Stimulated activated CD4-positive, alpha-beta T cell treated with anti-CD3 and anti-CD28 coated beads, Interleukin-15, amount 100 ng/mL, for 24 hours (primary cell): ENCODE data around the gene S100A8.
"Not testable (repeated sequence)": the region's sequence is repeated elsewhere in the genome, so short reads cannot be mapped to it uniquely, and the experiment has no call there.

Source experiments
- DNase-seq: peaks from one replicate; pipeline ENCODE4 v3.0.0-alpha.2; 2020

The S100A8 gene

DNA sequence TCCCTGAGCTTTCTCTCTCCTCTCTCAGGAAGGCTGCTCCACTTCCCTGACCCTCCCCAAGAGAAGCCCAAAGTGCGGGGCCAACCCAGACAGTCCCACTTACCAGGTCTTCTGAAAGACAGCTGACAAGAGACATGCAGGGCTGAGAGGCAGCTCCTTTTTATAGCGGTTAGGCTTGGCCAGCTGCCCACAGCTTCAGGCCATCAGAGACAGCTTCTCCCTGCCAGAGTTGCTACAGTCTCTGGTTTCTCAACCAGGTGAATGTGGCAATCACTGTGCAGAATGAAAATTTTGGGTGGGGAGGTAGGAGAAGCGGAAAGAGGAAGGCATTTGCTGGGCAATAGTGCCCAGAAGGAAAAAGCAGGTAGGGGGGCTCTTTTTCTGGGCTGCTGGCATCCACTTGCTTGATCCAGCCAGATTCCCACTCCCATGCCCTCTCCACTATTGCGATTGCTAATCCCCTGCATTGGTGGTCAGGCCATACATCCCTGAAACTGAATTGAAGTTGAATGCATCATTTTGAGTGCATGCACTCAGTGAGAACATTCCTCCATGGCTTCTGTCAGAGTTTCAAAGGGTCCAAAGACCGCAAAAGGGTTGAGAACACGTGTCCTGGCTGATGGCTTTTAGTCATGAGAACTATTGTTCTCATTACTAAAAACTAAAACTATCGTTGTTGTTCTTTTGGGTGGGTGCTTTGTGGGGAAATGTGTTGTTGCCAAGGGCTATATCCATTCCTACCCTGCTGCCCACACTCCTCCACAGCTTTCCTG lies at the start of gene S100A8:
Gene S100A8 (minus strand): TSS at position 136 of the 773 bp plus-strand sequence. CDS start 538 bp downstream, outside the sequence.
- no peak for DNase-seq

DNA sequence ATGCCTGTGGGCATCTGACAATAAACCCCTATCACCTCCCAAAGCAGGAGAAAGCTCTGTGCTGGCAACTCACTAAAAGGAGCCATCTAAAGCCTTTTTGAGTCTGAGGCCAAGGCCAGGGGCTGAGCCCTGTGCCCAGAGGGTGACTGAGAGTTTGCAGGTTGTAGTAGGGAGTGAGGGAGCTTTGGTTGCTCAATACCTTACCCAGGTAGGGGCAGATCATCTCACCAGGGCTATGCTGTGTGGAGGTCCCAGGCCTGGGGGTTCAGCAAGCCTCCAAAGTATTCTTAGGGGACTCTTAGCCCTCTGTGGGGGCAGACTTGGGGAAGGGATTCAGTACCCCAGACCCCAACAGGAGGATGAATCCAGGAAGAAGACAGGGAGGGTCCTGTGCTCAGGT lies 48.4 kb upstream of the S100A8 start:
- DNase-seq, result no peak

DNA sequence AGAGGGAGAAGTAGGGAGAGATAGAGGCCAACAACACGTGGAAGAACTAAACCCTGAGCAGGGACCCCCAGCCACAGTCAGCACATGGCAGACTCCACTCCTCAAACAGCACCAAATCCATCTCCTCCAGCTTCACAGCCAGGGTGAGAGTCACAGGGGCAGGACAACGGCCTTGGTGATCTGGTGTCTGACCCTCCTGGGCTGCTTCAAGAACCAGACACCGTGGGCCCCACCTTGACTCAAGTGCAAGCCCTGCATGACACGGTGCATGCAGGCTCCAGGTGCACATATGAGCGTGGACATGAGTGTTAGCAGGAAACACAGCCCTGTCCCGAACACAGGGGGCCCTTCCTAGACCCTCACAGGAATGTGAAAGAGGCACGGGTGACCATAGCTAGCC lies 47.7 kb upstream of the S100A8 start:
- no peak for DNase-seq

DNA sequence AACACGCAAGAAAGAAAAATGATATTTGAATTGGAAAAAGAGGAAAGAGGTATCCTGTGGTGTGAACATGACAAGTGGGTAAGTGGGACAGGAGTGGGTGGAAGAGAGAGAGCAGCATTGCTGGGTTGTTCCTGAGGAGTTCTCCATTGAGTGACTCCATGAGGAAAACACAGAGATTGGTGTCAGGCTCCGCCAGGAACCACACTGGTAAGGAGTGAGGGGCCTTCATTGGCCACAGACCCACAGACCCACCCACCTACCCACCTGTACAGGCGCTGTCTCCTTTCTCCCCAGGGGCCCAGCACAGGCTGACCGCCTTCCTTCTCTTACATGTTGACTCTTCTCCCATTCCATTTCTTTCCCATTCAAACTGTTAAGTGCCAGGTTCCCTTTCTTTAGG lies 46.4 kb upstream of the S100A8 start:
- no peak for DNase-seq

DNA sequence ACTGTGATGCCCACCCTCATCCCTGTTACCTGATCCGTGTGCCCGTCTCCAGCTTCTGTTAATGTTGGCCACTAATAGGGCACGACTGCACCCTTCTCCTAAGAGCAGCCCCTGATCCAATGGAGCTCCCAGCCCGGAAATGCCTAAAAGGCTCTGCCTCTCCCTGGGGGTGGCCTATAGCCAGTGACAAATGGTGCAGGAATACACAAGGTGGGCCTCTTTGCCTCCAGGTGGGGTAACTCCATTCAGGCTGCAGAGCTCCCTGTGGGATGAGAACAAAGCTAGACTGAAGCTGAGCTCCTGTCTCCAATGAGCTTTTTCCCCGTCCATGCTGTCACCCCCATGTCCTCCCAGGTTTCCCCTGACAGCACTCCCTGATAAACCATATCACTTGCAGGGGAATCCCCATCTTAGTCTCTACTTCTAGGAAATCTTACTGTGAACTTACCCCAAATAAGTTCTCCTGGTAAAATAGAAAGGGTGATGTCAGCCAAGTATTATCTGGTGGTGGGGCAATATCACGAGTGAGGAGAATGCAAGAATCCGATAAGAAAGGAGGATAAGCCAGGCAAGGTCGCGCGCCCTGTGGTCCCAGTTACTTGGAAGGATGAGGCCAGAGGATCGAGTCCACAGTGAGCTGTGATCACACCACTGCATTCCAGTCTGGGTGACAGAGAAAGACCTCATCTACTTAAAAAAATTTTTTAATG lies 44.0 kb upstream of the S100A8 start:
- no peak for DNase-seq

DNA sequence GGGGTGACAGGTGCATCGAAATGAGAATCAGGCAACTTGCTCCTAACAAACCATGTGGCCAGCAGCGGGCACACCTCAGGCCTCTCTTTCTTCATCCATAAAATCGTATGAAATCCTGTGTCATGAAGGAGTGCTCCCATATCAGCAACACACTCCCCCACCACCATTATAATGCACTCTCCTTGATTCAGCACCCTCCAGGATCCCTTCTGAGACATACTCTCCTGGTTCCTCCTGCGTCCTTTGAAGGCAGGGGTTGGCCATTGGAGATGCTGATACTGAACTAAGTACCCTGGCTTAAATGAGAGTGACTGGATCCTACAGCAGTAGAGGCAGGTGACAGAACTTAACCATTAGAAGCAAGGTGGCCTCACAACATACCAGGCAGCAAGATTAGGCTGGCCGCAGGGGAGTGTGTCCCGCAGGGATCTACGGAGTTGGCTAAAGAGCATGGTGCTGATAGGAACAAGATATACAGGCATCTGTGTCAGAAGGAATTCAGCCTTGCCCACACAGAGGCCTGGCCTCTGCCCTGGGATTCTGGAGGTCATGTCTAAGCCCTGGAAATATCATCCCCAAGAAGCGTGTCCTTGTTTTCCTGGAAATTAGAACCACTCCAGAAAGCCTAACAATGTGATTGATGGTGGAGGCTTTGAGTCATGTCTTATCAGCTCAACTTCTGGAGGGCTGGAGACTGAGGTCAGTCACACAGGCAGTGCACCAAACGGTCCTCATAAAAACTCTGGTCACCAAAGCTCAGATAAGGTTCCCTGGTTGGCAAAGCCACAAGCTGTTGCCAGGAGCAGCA lies 42.2 kb upstream of the S100A8 start:
- DNase-seq, result no peak

DNA sequence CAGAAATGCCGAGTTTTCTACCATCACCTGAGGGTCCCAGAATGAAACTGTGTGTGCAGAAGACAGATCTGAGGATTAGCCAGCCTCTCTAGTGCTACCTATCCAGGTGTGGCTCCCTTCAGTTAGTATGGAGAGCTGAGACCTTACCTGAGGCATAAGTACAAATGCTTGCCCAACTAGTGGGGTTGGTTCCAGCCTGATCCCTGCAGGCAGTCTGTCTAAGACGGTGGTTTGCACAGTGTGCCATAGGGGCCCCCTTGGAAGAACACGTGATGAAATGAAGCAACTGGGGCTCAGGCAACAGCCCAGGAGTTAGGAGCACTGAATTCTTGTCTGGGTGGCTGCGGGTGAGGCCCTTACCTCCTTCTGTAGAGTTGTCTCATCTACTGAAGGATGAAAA lies 41.1 kb upstream of the S100A8 start:
- DNase-seq, result no peak

DNA sequence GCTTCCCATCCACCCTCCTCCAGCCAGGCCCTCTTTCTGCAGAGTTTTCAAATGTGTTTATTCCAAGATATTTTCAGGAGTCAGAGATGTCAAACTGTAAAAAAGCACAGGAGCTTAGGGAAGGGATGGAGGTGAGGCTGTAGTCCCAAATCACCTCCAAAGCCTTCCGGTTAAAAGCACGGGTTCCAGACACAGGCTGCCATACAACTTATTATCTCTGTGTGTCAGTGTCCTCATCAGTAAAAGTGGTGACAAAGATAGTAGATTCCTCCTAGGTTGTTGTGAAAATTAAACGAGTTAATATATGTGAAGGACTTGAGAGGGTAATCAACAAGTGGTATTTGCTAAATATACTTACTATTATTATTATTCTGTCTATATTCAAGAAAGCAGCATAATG lies 40.6 kb upstream of the S100A8 start:
- no peak for DNase-seq

DNA sequence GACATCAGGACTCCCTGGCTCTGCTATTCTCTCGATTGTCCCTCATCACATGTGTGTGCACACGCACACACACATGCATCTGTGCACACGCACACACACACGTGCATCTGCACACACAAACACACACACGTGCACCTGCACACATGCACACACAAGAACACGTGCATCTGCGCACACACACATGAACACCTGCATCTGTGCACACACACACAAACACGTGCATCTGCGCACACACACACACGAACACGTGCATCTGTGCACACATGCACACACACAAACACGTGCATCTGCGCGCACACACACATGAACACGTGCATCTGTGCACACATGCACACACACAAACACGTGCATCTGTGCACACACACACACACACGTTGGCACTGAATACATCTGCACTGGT lies 40.1 kb upstream of the S100A8 start:
- DNase-seq, result no peak

DNA sequence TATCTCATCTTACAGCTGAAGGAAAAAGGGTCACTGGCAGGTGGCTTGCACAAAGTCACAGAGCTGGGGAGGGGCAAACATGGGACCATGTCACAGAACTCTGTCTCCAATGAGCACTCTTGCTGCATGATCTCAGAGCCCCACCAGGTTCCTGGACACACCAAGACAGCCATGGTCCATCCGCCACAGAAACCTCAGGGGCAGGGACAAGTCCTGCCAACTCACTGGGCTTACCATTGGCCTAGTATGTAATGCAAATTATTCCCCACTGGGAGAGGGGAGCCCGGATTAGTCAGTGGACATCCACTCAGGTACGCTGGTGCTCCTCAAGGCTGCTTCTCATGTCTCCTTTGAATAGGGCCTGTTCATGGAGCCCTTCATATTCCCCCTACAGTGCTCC lies 39.7 kb upstream of the S100A8 start:
- DNase-seq, result no peak

DNA sequence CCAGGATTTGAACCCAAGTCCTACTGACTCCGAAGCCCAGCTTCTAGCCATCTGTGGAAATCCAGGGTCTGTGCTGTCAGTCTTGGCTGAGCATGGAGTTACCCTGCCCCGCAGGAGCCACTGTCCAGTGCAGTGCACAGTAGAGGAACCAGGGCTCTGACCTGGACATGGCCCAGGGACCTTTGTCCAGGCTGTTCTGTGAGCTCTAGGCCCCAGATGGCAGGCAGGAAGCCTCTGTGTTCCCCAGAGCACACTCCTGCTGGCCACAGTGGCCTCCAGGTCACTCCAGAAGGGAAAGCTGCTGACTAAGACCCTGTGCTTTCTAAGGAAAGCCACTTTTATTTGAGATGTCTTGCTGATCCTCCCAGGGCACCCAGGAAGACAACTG lies 39.3 kb upstream of the S100A8 start:
- DNase-seq, result no peak

DNA sequence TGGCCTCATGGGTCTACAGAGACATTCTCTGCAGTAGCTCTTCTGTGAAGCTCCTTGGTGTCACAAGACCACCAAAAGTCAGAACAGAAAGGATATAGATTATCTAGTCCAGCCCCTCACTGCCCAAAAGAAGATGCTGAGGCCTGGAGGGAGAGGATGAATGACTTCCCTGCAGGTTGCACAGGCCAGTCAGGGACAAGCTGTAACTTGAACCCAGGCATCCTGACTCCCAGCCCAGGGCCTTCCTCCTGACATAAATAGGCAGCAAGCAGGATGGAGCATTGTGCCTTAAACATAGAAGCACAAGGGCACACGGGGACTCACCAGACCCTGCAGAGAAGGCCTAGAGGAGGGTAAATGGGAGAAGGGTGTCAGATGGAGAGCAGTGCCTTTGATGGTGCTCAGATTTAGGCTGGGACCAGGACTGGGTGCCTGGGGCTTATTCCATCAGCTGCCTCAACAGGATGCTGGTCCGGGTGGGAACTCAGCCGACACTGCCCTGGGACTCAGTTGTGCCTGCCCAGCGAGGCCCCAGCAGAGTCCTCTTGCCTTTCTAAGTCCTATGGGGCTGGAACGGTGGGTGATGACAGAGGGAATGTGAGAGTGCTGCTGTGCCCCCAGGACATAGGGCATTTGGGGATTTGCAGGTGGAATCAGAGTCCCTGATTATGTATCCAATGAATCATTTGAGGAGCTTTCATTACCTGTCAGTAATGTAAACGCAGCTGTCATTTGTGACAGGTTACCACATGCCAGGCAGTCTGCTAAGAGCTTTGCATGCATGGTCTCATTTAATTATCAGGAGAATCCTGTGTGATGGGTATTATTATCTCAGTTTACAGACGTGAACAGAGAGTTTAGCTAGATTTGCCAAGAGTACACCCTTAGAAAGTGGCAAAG lies 38.6 kb upstream of the S100A8 start:
- DNase-seq, result no peak

DNA sequence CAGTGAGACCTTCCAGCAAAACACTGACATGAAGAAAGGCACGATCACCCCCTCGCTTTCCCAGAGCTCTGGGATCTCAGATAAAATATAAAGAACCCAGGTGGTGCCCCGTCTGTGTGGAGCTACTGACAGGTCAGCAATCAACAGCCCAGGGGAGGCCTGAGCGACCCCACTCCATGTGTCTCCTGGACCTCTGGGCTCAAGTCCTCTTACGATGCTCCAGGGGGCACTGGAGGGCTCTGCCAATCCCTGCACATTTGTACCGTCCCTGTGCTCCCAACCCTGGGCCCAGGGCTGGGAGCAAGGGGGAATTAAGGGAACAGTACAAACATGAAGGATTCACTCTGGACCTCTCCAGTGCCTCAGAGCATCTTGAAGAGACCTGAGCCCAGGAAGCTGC lies 37.9 kb upstream of the S100A8 start:
- DNase-seq, result no peak

DNA sequence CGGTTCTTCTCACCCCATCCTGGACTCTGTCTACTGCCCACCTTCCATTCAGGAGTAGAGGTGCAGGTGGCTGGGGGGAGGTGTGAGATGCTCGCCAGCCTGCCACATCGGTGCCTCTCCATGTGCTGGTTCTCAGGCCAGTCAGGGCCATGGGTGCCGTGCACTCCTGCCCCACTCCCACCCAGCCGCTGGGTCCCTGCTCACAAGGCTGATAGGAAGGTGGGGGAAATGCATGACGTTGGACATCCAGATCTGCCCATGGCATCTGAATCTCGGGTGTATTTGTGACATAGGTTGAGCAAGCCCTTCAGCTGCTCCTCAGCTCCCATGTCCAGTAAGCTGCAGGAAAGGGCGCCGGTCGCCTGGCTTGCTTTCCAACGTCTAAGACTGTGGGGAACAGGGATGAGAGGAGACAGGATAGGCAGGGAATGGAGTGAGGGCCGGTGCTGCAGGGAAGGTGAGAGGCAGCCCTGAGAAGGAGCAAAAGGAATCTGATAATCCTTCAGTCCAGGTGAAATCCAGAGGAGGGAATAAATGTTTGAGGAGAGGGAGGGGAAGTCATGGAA lies 37.3 kb upstream of the S100A8 start:
- no peak for DNase-seq

DNA sequence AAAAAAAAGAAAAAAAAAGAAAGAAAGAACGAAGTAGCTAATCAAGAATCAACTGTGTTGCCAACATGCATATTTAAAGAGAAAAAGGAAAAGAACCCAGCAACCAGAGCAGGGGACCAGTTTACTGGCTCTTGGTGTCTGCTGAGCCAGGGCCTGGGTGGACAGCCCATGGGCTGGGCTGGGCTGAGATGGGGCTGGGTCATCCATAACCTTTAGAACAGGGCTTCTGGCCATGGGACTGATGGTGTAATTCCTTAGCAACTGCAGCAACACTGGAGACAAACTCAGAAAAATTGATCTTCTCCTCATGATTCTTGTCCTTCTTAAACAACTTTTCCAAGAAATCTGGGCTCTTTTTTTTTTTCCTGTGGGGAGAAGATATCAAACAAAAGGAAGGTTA lies 35.9 kb upstream of the S100A8 start:
- DNase-seq, result no peak

DNA sequence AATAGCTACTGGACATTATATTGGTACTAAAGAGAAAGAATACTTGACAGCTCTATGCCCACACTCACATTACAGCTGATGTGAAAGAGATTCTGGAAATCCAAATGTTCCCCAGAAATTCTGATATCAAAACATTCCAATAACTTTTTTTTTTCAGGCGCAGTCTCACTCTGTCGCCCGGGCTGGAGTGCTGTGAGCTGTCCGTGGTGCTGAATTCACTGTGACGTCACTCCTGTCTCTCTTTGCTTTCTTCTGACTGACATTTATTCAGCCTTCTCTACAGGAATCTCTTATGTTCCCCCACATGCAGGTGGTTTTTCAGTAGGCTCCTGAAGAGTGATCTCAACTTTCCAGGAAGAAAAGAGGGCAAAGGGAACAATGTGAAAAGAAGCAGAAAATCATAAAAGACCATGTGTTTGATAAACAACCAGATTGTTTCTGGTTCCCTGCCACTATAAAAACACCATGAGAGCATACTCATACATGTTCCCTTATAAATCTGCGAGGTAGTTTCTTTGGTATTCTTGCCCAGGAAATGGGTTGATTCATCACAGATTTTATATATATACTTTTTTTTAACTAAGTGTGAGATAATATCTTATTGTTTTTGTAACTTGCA lies 31.7 kb upstream of the S100A8 start:
- peak; percentile 74 for DNase-seq

DNA sequence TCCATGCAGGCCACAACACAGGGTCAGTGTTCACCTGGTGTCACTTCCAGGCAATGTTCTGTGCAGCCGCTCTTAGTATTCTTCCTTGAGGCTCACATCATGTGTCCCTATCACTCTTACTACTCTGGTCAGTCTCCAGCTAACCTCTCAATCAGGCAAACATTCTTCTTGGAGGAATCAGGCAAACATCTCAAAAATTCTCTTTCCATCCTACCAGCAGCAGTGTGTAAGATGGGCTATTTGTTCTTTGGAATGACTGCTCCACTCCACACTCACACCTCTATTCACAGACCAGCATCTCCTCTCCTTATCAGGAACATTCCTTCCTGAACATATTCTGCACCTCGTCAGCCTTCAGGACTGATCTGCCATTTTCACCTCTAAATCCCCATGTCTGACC lies 29.4 kb upstream of the S100A8 start:
- no peak for DNase-seq

DNA sequence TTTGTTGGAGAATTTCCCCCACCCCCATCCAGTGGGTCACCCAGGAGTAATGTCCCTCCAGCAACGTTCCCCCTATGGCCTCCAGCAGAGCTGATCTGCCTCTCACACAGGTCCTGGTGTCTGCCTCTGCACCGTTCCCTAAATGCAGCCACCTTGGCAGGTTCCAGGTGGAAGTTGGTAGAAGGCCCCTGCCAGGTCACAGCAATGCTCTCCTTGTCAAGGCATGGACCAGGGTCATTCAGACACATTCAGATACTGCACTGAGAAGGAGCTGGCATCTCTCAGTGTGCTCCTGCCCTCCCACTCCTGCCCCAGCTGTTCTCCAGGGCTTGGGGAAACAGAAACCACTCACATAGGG lies 28.5 kb upstream of the S100A8 start:
- DNase-seq, result not testable (repeated sequence)

DNA sequence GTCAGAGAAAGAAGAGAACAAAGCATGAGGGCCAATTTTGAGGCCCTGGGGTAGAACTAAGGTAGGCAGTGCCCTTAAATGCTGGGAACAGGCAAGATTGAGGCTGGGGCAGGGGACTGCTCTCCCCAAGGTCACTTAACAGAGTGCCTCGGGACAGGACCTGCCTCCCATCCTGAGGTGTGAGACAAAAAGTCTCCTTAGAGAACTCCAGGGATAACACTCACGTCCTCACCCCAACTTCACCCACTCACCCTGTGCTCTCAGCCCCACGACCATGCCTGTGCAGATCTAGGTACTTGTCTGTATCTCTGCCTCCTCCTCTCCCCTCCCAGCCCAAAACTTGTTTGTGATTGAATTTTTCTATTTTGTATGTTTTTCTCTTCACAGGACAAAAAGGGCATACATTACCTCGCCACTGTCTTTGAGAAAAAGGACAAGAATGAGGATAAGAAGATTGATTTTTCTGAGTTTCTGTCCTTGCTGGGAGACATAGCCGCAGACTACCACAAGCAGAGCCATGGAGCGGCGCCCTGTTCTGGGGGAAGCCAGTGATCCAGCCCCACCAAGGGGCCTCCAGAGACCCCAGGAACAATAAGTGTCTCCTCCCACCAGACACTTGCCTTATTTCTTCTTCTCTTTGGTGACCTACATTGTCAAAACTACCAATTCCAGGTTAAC lies 28.0 kb upstream of the S100A8 start:
- DNase-seq, result not testable (repeated sequence)

DNA sequence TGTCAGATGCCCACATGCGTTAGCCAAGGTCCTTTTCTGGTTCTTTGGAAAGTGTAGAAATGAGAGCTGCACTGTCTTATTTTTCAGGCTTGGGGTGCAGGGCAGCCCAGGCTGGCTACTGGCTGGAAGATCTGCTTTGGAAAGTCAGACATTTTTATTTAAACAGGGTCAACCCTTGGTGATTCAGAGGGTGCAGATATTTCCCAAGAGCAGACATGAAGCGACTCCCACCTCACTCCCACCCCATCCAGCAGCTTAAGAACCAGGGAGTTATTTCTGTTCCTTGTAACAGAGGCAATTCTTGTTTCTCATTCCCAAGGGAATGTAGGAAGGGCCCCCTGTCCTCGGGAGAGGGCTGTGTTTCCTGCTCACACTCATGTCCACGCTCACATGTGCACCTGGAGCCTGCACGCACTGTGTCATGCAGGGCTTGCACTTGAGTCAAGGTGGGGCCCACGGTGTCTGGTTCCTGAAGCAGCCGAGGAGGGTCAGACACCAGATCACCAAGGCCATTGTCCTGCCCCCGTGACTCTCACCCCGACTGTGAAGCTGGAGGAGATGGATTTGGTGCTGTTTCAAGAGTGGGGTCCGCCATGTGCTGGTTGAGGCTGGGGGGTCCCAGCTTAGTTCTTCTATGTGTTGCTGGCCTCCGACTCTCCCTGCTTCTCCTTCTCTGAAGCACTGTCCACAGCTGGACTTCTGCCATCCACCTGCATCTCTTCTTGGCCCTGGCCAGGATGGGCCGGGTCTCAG lies 26.4 kb upstream of the S100A8 start:
- DNase-seq, result no peak
